HEK293T (cell line): ENCODE results near the gene GNA14.
"Not testable (repeated sequence)": the region's sequence is repeated elsewhere in the genome, so short reads cannot be mapped to it uniquely, and the experiment has no call there.

ENCODE experiments used
- CTCF ChIA-PET: fragments of 350-600 bp; formaldehyde crosslinking; extraction: SDS; loops from one replicate; lab custom pipeline; 2021; ENCODE audit warnings: antibody characterized with exemption, inconsistent platforms; lab: Yijun Ruan, JAX
- POLR2A ChIA-PET: fragments of 350-600 bp; formaldehyde crosslinking; extraction: SDS; loops from one replicate; lab custom pipeline; 2020; ENCODE audit warnings: antibody characterized with exemption, inconsistent platforms; lab: Yijun Ruan, JAX
- DNase-seq: peaks from one replicate; pipeline ENCODE4 v3.0.0; 2012; ENCODE audit warnings: mixed read lengths; ENCODE audit errors: extremely low spot score
- ARNT ChIP-seq: fragments of 450-650 bp; IDR thresholded peaks from 2 replicates; pipeline ENCODE4 v1.6.1; 2017; ENCODE audit warnings: mild to moderate bottlenecking
- BHLHE40 ChIP-seq: fragments of 450-650 bp; IDR thresholded peaks from 2 replicates; pipeline ENCODE4 v1.6.1; 2016; ENCODE audit warnings: mild to moderate bottlenecking, moderate library complexity, borderline replicate concordance
- CTBP1 ChIP-seq: fragments of 450-650 bp; IDR thresholded peaks from 2 replicates; pipeline ENCODE4 v1.6.1; 2016; ENCODE audit warnings: borderline replicate concordance
- ELF4 ChIP-seq: fragments of 450-650 bp; IDR thresholded peaks from 2 replicates; pipeline ENCODE4 v1.6.1; 2017; ENCODE audit warnings: antibody characterized with exemption
- FOXA1 ChIP-seq: fragments of 450-650 bp; IDR thresholded peaks from 2 replicates; pipeline ENCODE4 v1.6.1; 2016; ENCODE audit warnings: mild to moderate bottlenecking
- FOXK2 ChIP-seq: fragments of 450-650 bp; IDR thresholded peaks from 2 replicates; pipeline ENCODE4 v1.6.1; 2016; ENCODE audit warnings: mild to moderate bottlenecking
- FOXM1 ChIP-seq: fragments of 450-650 bp; IDR thresholded peaks from 2 replicates; pipeline ENCODE4 v1.6.1; 2017; ENCODE audit warnings: mild to moderate bottlenecking, borderline replicate concordance
- HDGF ChIP-seq: fragments of 450-650 bp; IDR thresholded peaks from 2 replicates; pipeline ENCODE4 v1.6.1; 2017; ENCODE audit warnings: antibody characterized with exemption, borderline replicate concordance
- L3MBTL2 ChIP-seq: fragments of 450-650 bp; conservative IDR thresholded peaks from 2 replicates; pipeline ENCODE4 v1.6.1; 2016; ENCODE audit warnings: mild to moderate bottlenecking
- LEF1 ChIP-seq: fragments of 450-650 bp; IDR thresholded peaks from 2 replicates; pipeline ENCODE4 v1.6.1; 2017; ENCODE audit warnings: mild to moderate bottlenecking, borderline replicate concordance
- NFRKB ChIP-seq: fragments of 450-650 bp; IDR thresholded peaks from 2 replicates; pipeline ENCODE4 v1.6.1; 2016; ENCODE audit warnings: mild to moderate bottlenecking, moderate library complexity
- SP1 ChIP-seq: fragments of 450-650 bp; IDR thresholded peaks from 2 replicates; pipeline ENCODE4 v1.6.1; 2017
- SUZ12 ChIP-seq: fragments of 450-650 bp; IDR thresholded peaks from 2 replicates; pipeline ENCODE4 v1.6.1; 2016; ENCODE audit warnings: mild to moderate bottlenecking
- TARDBP ChIP-seq: fragments of 450-650 bp; IDR thresholded peaks from 2 replicates; pipeline ENCODE4 v1.6.1; 2016
- ZNF384 ChIP-seq: fragments of 450-650 bp; IDR thresholded peaks from 2 replicates; pipeline ENCODE4 v1.6.1; 2016
- TF ChIP-seq, protein P1 (sequence below): fragments of 450-650 bp; IDR thresholded peaks from 2 replicates; pipeline ENCODE4 v1.6.1; 2016

Gene GNA14

GRCh38 chr9:77421506-77422265 is 226.4 kb downstream of the GNA14 start:
- POLR2A ChIA-PET, result no interaction called here
- CTCF ChIA-PET, result no interaction called here
- no peak for DNase-seq
- TF ChIP-seq, protein P1, sequence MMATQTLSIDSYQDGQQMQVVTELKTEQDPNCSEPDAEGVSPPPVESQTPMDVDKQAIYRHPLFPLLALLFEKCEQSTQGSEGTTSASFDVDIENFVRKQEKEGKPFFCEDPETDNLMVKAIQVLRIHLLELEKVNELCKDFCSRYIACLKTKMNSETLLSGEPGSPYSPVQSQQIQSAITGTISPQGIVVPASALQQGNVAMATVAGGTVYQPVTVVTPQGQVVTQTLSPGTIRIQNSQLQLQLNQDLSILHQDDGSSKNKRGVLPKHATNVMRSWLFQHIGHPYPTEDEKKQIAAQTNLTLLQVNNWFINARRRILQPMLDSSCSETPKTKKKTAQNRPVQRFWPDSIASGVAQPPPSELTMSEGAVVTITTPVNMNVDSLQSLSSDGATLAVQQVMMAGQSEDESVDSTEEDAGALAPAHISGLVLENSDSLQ, result no peak
- TF ChIP-seq ARNT (no peak), LEF1 (no peak), SP1 (no peak), FOXM1 (no peak), HDGF (no peak), ZNF384 (no peak), BHLHE40 (no peak), SUZ12 (no peak), FOXK2 (no peak)

DNA sequence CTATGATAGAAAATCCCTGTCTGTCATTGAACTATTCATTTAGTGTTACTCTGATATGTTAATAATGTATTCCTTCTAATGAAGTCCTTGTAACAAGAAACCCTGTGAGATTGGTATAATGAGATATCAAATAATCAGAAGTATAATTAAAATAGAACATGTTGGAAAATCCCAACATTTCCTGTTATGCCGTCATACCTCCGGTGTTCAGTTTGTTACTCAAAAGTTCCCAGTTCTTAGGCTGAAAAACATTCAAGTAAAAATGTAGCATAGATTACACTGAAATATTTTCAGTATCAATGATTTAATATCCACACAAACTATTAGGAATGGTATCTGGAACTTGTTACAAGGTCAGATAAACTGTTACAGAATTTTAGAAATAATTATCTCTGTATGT is 227.5 kb downstream of the GNA14 start:
- ChIA-PET POLR2A (no interaction called here), CTCF (no interaction called here)
- TF ChIP-seq BHLHE40 (no peak), TARDBP (no peak), ARNT (no peak), L3MBTL2 (no peak), HDGF (no peak)
- no peak for DNase-seq

GRCh38 chr9:77418226-77418625 is 229.9 kb downstream of the GNA14 start:
- ChIA-PET POLR2A (no interaction called here), CTCF (interaction anchor here (0.8 kb wide), 1 partner anchor 15 kb away, joined by 3 read pairs; no protein-coding TSS in a partner anchor)
- no peak for TF ChIP-seq TARDBP
- no peak for DNase-seq

- ChIA-PET CTCF (no interaction called here), POLR2A (no interaction called here)
- DNase-seq, result no peak
- TF ChIP-seq SP1 (no peak), ELF4 (no peak), FOXM1 (no peak), CTBP1 (no peak), ZNF384 (no peak), FOXA1 (no peak), ARNT (no peak), L3MBTL2 (no peak), TARDBP (no peak), SUZ12 (no peak), HDGF (no peak), LEF1 (no peak), NFRKB (no peak), BHLHE40 (no peak), FOXK2 (no peak)
- TF ChIP-seq, protein P1, result no peak
Measured at GRCh38 chr9:77417566-77417965, 230.6 kb downstream of the GNA14 start.

GRCh38 chr9:77408521-77408920 is 239.6 kb downstream of the GNA14 start:
- CTCF ChIA-PET, POLR2A ChIA-PET: not testable (repeated sequence)

DNA sequence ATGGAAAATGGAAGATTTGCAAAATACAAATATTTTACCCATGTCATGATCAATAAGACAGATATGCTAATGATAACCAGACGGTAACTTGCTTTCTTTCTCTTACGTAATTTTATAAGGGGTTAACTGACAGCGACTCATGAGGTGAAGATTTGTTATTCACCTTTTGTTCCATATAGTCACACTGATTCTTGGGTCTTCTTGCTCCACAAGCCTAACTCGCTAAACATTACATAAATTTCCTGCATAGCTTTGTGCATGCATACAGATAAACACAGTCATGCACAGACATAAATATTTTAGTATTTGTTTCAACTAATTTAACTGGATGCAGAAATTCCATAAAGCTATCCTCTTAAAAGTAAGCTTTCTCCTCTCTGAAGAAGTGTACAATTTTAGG is 244.9 kb downstream of the GNA14 start:
- no peak for TF ChIP-seq FOXK2
- POLR2A ChIA-PET, result no interaction called here
- no peak for DNase-seq
- CTCF ChIA-PET, result no interaction called here

More at GRCh38 chr9:77408521-77408920, 239.6 kb downstream of the GNA14 start:
- not testable (repeated sequence) for DNase-seq

DNA sequence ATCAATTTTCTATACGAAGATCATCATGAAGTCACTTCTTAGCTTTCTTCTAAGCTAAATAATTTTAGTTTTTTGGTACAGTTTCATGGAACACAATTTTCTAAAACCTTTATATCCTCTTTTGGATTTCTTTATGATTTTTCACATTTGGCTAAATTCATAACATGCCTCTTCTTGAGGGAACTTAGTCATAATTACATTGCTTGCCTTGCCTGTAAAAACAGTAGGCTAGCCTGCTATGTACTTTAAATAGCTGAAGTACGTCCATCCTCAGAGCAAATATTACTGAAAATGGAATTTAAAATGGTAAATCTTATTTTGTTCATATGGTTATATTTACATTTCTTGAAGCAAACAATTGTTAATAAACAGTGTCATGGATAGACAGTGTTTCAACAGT is 245.8 kb downstream of the GNA14 start:
- POLR2A ChIA-PET, result no interaction called here
- no peak for TF ChIP-seq ELF4
- TF ChIP-seq, protein P1, result no peak
- TF ChIP-seq FOXK2, result no peak
- TF ChIP-seq ARNT, result no peak
- TF ChIP-seq SUZ12, result no peak
- no peak for DNase-seq
- CTCF ChIA-PET, result no interaction called here

GRCh38 chr9:77399964-77400363 is 248.2 kb downstream of the GNA14 start:
- POLR2A ChIA-PET, result no interaction called here
- CTCF ChIA-PET, result no interaction called here
- TF ChIP-seq LEF1, result no peak
- no peak for TF ChIP-seq CTBP1
- no peak for TF ChIP-seq ELF4
- TF ChIP-seq TARDBP, result no peak
- TF ChIP-seq HDGF, result no peak
- no peak for TF ChIP-seq FOXM1
- TF ChIP-seq SP1, result no peak
- TF ChIP-seq FOXA1, result no peak
- TF ChIP-seq L3MBTL2, result no peak
- TF ChIP-seq NFRKB, result no peak
- TF ChIP-seq SUZ12, result no peak
- TF ChIP-seq FOXK2, result no peak
- no peak for TF ChIP-seq ARNT
- TF ChIP-seq, protein P1, result no peak
- no peak for TF ChIP-seq BHLHE40
- TF ChIP-seq ZNF384, result no peak
- DNase-seq, result no peak

DNA sequence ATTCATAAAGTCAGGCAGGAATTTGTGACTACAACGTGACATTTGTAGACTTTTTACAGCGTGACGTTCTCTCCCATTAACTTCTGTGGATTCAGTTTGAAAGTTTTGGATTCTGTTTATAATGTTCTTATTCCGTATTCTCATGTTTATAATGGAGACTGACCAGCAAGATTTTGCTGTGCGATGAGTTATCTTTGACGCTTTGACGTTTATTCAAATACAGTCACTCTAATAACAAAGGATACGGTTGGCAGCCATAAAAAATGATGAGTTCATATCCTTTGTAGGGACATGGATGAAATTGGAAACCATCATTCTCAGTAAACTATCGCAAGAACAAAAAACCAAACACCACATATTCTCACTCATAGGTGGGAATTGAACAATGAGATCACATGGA is 249.5 kb downstream of the GNA14 start:
- DNase-seq, POLR2A ChIA-PET, CTCF ChIA-PET: not testable (repeated sequence)
